T-helper 17 cell (primary cell): Measurements from ENCODE around the gene COG3. TPM values are rescaled to one million over a fixed set of nuclear protein-coding genes. Genes with fewer than 3 reads are reported as not detected.
A peak's percentile ranks its signal among the peaks of the same experiment; 100 is the strongest.

Source experiments
- ATAC-seq: fragments of 150-1000 bp; cut with Tn5 transposase; 2 replicates; pipeline ENCODE4 v1.10.0; 2021; ENCODE audit warnings: mild to moderate bottlenecking, moderate library complexity
- DNase-seq, 3 donors: peaks; one replicate each; pipeline versions ENCODE4 v3.0.0 to v3.0.0-alpha.2; 2020 to 2021
- H3K9me3 ChIP-seq: one replicate; pipeline ENCODE4 v1.7.0; 2013; ENCODE audit warnings: low read length, mild to moderate bottlenecking; ENCODE audit not compliant: control insufficient read depth, poor library complexity, severe bottlenecking
- H3K27ac Mint-ChIP-seq: one replicate; pipeline ENCODE4 v1.8.0; 2022; ENCODE audit warnings: mild to moderate bottlenecking, moderate library complexity, mixed read lengths
- H3K27me3 Mint-ChIP-seq: one replicate; pipeline ENCODE4 v1.8.0; 2022; ENCODE audit warnings: mixed read lengths
- H3K36me3 Mint-ChIP-seq: one replicate; pipeline ENCODE4 v1.8.0; 2022; ENCODE audit warnings: low read depth, mixed read lengths
- H3K4me1 Mint-ChIP-seq: one replicate; pipeline ENCODE4 v1.8.0; 2022; ENCODE audit warnings: mild to moderate bottlenecking, mixed read lengths
- H3K4me3 Mint-ChIP-seq: one replicate; pipeline ENCODE4 v1.8.0; 2022; ENCODE audit warnings: mild to moderate bottlenecking, moderate library complexity, mixed read lengths
- total RNA-seq, 4 donors: library from RNA in 2 of 4; stranded (reverse) in 2 of 4; gene quantifications; one replicate each; pipeline ENCODE4 v1.2.3 and lab custom pipeline; 2022 to 2026

COG3 gene
- total RNA-seq, 2 donors from 2014 or later = 42.5 to 50.8 TPM

DNA sequence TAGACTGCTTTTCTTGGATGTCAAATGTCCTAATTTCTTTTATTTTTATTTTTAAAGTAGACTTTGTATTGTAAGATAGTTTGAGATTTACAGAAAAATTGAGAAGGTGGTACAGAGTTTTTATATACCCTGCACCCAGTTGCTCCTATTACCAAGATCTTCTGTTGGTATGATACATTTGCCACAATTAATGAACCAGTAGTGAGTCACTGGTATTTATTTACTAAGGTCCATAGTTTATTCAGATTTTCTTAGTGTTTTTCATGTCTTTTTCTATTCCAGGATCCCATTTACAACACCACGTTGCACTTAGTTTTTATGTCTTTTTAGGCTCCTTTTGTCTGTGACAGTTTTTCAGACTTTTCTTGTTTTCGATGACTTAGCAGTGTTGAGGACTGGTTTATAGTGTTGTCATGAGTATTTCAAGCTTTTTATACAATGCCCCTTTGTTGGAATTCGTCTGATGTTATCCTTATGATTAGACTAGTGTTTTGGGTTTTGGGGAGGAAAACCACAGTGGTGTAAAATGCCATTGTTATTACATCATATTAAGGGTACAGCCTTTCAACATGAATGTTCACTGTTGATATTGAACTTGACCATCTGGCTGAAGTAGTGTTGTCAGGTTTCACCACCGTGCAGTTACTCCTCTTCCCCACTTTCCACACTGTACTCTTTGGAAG lies 35.9 kb downstream of the COG3 start:
- Mint-ChIP-seq H3K27ac (peak overlapping the region; percentile 51), H3K4me1 (peaks cover 24% of the 10 kb centered on the region), H3K4me3 (no peak overlapping the region), H3K36me3 (peaks cover 13% of the 10 kb centered on the region), H3K27me3 (no peaks in the 10 kb centered on the region)
- no peaks in the 10 kb centered on the region for H3K9me3 ChIP-seq
- no peak for ATAC-seq
- no peak for DNase-seq

GRCh38 chr13:45501175-45501526 lies 36.4 kb downstream of the COG3 start:
- Mint-ChIP-seq H3K36me3 (peaks cover 15% of the 10 kb centered on the region), H3K27me3 (no peaks in the 10 kb centered on the region), H3K27ac (peak overlapping the region; percentile 51), H3K4me1 (peaks cover 27% of the 10 kb centered on the region), H3K4me3 (no peak overlapping the region)
- ATAC-seq (no peak), DNase-seq (no peak)
- H3K9me3 ChIP-seq = no peaks in the 10 kb centered on the region

DNA sequence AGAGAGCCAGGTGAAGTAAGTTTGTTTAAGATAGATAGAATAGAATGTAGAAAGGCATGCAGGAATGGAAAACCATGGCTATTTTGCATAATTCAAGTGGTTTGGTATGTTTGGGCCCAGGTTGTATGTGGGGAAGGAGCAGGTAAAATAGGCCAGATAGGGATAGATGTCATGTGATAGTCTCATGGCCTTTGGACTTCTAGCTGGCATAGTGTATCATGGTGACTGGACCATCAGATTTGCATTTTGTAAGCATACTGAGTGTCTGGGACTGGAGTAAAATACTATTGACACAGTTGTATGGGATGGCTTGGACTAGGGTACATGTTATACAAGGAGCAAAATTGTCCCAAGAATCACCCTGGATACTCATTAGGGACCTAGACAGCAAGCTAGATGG lies 38.9 kb downstream of the COG3 start:
- DNase-seq = no peak
- Mint-ChIP-seq H3K4me1 (peaks cover 29% of the 10 kb centered on the region), H3K4me3 (no peak overlapping the region), H3K27ac (peak overlapping the region; percentile 16), H3K36me3 (peaks cover 15% of the 10 kb centered on the region), H3K27me3 (no peaks in the 10 kb centered on the region)
- no peaks in the 10 kb centered on the region for H3K9me3 ChIP-seq
- ATAC-seq = no peak

DNA sequence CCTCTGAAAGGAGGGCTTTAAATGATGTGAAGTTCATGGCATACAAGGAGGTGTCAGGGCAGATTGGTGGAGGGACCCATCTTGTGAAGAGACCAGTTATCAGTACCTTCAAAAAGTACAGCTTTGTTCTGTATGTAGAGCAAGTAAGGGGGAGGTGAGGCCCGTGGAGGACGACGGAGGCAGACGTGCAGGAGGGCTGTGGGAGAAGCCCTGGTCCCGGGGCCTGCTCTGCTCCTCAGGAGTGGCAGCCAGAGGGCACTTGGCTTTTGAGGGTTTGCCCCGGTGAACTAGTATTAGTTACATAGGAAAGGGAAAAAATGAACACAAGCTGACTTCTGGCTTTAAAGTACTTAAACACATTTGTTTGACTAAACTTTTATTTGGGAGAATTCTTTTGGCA lies 42.1 kb downstream of the COG3 start:
- no peak for ATAC-seq
- no peak overlapping the region for H3K4me3 Mint-ChIP-seq
- DNase-seq = no peak
- peaks cover 15% of the 10 kb centered on the region for H3K36me3 Mint-ChIP-seq
- no peaks in the 10 kb centered on the region for H3K9me3 ChIP-seq
- H3K4me1 Mint-ChIP-seq = peaks cover 24% of the 10 kb centered on the region
- H3K27me3 Mint-ChIP-seq = no peaks in the 10 kb centered on the region
- H3K27ac Mint-ChIP-seq = peak overlapping the region; percentile 88

DNA sequence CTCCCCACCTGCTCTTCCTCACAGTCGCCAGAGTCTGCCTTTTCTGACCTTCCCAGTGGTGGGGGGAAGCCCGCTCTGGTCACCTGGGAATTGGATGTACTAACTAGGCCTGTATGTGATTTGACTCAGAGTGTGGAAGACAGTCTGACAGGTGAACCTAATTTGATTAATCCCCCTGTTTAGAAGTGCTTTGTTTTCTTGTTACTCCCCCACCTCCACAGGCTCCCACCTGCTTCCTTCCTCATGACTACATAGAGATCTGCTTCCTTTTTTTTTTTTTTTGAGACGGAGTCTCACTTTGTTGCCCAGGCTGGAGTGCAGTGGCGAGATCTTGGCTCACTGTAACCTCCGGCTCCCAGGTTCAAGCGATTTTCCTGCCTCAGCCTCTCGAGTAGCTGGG lies 44.0 kb downstream of the COG3 start:
- H3K27me3 Mint-ChIP-seq = no peaks in the 10 kb centered on the region
- no peak for DNase-seq
- H3K36me3 Mint-ChIP-seq = peaks cover 8% of the 10 kb centered on the region
- no peak for ATAC-seq
- no peaks in the 10 kb centered on the region for H3K9me3 ChIP-seq
- peak overlapping the region; percentile 90 for H3K27ac Mint-ChIP-seq
- H3K4me3 Mint-ChIP-seq = no peak overlapping the region
- H3K4me1 Mint-ChIP-seq = peaks cover 19% of the 10 kb centered on the region

DNA sequence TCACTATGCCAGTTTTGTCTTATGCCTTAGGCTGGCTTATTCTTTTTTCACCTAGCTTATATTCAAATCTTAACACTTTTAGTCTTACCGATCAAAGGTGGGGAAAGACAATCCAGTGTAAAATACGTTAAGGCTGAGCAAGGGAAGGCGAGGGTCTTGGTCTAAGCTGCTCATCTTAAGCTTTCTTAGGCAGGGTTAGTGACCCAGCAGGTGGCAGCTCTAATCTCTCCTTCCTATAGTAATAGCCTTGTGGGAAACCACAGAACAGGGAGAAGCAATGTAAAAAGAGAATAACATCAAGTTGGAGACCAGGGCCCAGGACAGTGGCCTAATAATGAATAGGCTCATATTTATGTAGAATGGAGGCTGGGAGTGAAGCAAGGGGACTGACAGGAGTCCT lies 45.9 kb downstream of the COG3 start:
- Mint-ChIP-seq H3K4me1 (peaks cover 15% of the 10 kb centered on the region), H3K27ac (no peak overlapping the region), H3K36me3 (peaks cover 8% of the 10 kb centered on the region), H3K4me3 (no peak overlapping the region), H3K27me3 (no peaks in the 10 kb centered on the region)
- H3K9me3 ChIP-seq = no peaks in the 10 kb centered on the region
- ATAC-seq = no peak
- DNase-seq = no peak

- no peaks in the 10 kb centered on the region for H3K9me3 ChIP-seq
- Mint-ChIP-seq H3K36me3 (peaks cover 3% of the 10 kb centered on the region), H3K27me3 (no peaks in the 10 kb centered on the region), H3K4me3 (no peak overlapping the region), H3K27ac (peak overlapping the region; percentile 47), H3K4me1 (peaks cover 11% of the 10 kb centered on the region)
- peak; percentile 85 for ATAC-seq
- DNase-seq = no peak
Observed at GRCh38 chr13:45511310-45512097, 46.8 kb downstream of the COG3 start.

DNA sequence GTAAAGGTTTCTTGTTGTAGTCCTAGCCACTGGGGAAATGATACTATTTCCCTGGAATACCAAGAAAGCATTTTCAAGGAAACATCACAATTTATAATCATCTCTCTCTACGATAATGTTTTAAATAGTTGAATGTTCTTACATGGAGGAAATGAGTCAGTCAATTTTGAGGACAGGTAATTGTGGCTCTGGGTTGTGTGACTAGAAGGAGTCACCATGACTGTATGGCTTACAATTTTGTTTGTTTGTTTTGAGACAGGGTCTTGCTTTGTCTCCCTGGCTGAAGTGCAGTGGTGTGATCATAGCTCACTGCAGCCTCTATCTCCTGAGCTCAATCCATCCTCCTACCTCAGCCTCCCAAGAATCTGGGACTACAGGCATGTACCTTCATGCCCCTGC lies 47.4 kb downstream of the COG3 start:
- H3K27ac Mint-ChIP-seq = peak overlapping the region; percentile 47
- no peak overlapping the region for H3K4me3 Mint-ChIP-seq
- peaks cover 8% of the 10 kb centered on the region for H3K4me1 Mint-ChIP-seq
- no peaks in the 10 kb centered on the region for H3K36me3 Mint-ChIP-seq
- ATAC-seq = no peak
- no peaks in the 10 kb centered on the region for H3K27me3 Mint-ChIP-seq
- H3K9me3 ChIP-seq = no peaks in the 10 kb centered on the region
- DNase-seq = no peak

GRCh38 chr13:45516757-45517156 lies 52.0 kb downstream of the COG3 start:
- Mint-ChIP-seq H3K27ac (no peak overlapping the region), H3K27me3 (no peaks in the 10 kb centered on the region), H3K36me3 (peaks cover 5% of the 10 kb centered on the region), H3K4me3 (no peak overlapping the region), H3K4me1 (peaks cover 4% of the 10 kb centered on the region)
- ATAC-seq (no peak), DNase-seq (no peak)
- no peaks in the 10 kb centered on the region for H3K9me3 ChIP-seq

- H3K27ac Mint-ChIP-seq = peak overlapping the region; percentile 73
- H3K36me3 Mint-ChIP-seq = peaks cover 5% of the 10 kb centered on the region
- no peak for DNase-seq
- peaks cover 9% of the 10 kb centered on the region for H3K4me1 Mint-ChIP-seq
- no peaks in the 10 kb centered on the region for H3K9me3 ChIP-seq
- ATAC-seq = no peak
- no peaks in the 10 kb centered on the region for H3K27me3 Mint-ChIP-seq
- no peak overlapping the region for H3K4me3 Mint-ChIP-seq
Observed at GRCh38 chr13:45518525-45519245, 53.9 kb downstream of the COG3 start.

DNA sequence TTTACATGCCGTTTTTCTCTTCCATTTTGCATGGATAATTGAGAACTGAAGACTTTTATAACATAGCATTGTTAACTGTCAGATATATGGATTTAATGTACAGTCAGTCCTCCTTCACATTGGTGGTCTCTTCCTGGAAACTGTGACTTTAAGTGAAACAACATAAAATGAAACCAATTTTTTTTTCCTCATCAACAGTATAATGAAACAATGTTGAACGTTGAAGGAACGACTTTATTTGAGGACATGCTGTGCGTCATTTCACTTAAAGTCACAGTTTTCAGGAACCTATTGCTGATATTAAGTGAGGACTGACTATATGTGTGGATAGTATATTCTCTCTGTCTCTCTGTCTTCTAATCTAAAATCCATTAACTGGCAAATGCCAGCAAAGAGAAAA lies 54.8 kb downstream of the COG3 start:
- DNase-seq (no peak), ATAC-seq (no peak)
- peak overlapping the region; percentile 73 for H3K27ac Mint-ChIP-seq
- no peaks in the 10 kb centered on the region for H3K27me3 Mint-ChIP-seq
- peaks cover 5% of the 10 kb centered on the region for H3K36me3 Mint-ChIP-seq
- peaks cover 11% of the 10 kb centered on the region for H3K4me1 Mint-ChIP-seq
- H3K4me3 Mint-ChIP-seq = no peak overlapping the region
- no peaks in the 10 kb centered on the region for H3K9me3 ChIP-seq

DNA sequence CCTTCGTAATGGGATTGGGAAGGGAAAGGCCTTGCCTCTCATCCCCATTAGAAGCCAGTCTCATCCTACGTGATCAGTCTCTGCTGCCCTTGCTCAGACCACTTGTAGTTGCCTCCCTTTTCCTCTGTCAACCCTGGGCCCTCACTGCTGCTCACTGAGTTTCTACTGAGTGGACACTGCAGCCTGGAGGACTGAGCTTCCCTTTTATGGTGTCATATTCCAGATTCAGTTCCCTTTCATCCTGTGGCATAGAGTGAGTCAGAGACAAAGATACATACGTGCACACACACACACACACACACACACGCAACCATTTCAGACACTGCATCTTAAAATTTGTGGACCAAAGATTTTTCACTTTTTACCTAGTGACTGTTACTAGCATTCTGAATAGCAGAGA lies 56.6 kb downstream of the COG3 start:
- H3K36me3 Mint-ChIP-seq = peaks cover 5% of the 10 kb centered on the region
- H3K9me3 ChIP-seq = no peaks in the 10 kb centered on the region
- no peak for DNase-seq
- peaks cover 11% of the 10 kb centered on the region for H3K4me1 Mint-ChIP-seq
- H3K27me3 Mint-ChIP-seq = no peaks in the 10 kb centered on the region
- peak overlapping the region; percentile 34 for H3K27ac Mint-ChIP-seq
- no peak for ATAC-seq
- no peak overlapping the region for H3K4me3 Mint-ChIP-seq

GRCh38 chr13:45522571-45522970 lies 57.8 kb downstream of the COG3 start:
- H3K36me3 Mint-ChIP-seq = peaks cover 6% of the 10 kb centered on the region
- no peak overlapping the region for H3K4me3 Mint-ChIP-seq
- DNase-seq (no peak), ATAC-seq (no peak)
- H3K27me3 Mint-ChIP-seq = no peaks in the 10 kb centered on the region
- peaks cover 14% of the 10 kb centered on the region for H3K4me1 Mint-ChIP-seq
- H3K9me3 ChIP-seq = no peaks in the 10 kb centered on the region
- peak overlapping the region; percentile 34 for H3K27ac Mint-ChIP-seq
